Testis (tissue), 2 donors: ENCODE data around the gene SLC51B.

Experiments
- CTCF ChIP-seq, 3 experiments: fragments of 450-650 bp in 2 of 3; fragments of 200-600 bp in 1 of 3; sonication (generic) in 1 of 3; IDR thresholded peaks; one replicate each; pipeline ENCODE4 v1.5.1; 2016 to 2019; ENCODE audit warnings: antibody characterized with exemption in 3 of 3, mild to moderate bottlenecking in 2 of 3, moderate library complexity in 1 of 3
- POLR2A ChIP-seq: fragments of 450-650 bp; IDR thresholded peaks from one replicate; pipeline ENCODE4 v1.6.1; 2017; ENCODE audit warnings: antibody characterized with exemption, mild to moderate bottlenecking, moderate library complexity

- no peak for TF ChIP-seq POLR2A
- no peak for TF ChIP-seq CTCF (IDR thresholded peaks at IDR 0.05)
Measured at GRCh38 chr15:65072617-65073016, 27.4 kb downstream of the SLC51B start.
